GM15510 (cell line): ENCODE measurements around the gene KCNA4.

Source experiments
- POLR2A ChIP-seq: IDR thresholded peaks from 3 replicates; pipeline ENCODE4 v1.6.1; 2011; ENCODE audit warnings: borderline replicate concordance; ENCODE audit not compliant: insufficient read length; ENCODE audit errors: extremely low read depth

KCNA4 gene

DNA sequence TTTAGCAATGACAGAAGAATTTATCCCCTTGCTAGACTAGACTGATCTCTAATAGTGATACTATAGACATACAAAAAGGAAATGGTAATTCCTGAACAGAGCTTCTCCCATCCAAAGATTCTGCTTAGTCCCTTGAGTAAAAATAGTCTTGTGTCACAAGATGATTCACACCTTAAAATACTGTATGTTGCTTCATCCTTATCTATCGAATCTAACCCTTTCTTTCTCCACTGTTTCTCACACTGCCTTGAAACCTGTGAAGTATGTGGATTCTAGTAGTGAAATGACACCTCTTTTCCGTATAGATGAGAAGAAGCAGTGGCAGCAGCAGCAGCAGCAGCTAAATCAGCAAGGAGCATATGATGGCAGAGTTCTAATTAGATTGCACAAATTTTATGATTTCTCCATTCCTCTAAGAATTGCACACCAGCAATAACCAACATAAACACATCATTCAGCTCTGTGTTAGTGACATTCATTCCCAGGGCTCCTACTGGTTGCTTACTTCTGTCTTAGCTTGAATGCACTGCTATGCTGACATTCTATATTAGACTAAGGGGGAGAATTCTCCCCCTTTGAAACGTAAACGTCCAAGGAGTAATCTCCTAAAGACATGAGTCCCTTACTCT lies 14.6 kb downstream of the KCNA4 start:
- TF ChIP-seq POLR2A: no peak

DNA sequence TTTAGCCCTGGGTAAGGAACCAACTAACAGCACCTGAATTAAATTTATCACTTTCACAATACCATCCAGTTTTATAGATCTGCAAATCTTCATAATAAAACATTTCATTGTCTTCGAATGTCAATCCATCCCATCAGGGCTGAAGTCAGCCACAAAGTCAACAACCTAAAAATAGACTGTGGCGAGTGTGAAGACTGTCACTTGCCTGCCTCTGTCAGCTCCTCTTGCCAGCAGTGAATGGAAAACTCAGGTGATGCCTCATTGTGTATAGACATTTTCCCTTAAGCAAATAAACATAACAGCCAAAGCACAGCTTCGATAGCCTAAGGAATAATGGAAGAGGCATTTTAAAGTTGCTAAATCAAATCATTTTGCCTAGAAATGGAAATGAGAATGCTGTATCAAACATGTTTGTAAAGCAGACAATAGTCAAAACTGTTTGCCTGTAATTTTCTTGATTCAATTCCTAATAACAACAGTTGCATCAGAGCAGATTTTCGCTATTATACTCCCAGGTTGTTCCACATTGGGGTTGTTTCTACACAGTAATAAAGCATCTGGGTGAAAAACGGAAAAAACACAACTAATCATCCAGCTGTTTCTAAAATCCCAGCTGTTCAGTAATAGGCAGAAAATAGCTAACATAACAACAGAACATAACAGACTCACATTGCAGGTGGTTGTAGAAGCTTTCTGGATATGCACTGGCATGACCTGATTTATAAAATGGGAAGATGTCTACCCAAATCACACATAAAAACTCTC lies 15.7 kb downstream of the KCNA4 start:
- TF ChIP-seq POLR2A: no peak

DNA sequence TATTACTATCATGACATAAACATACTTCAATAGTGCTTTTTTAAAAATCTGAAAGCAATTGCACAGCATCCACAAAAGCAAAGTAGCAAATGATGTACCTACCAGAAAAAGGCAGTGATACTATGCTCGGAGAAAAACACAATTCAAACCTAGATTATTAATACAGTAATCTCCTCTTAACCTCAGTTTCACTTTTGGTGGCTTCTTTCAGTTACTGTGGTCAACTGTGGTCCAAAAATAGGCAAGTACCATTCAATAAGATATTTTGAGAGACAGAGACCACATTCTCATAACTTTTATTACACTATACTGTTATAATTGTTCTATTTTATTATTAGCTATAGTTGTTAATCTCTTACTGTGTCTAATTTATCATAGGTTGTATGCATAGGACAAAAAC lies 20.8 kb downstream of the KCNA4 start:
- TF ChIP-seq POLR2A: no peak

DNA sequence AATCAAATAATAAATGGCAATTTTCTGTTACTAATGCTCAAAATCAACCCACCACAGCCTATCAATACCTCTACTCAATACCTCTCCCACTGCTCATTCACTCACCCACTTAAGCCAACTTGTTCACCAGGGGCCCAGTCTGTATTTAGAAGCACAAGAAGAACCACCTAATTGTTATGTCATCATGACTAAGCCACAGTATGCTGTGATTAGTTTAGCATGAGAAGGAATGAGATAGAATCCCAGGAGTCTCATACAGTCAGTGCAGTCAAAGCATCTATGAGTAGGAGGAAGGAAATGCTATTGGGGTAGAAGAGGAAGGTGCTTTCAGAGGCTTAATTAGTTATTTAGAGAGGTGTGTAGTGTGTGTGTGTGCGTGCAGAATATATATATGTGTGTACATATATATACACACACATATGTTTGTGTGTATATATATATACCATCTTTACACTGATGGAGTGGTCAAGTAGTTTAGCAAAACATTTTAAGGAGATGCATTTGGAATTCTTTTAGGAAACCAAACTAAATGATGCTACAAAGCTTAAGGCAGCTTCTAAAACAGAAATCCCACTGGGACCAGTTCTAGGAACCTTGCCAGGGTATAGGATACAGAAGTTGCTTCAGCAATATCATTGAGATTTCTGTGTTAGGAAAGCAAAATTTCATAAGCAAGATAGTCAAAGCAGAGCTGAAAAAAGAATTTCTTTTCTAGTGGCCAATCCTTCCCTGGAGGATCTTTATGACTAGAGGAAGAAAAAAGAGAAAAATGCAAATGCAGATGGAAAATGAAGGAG lies 27.5 kb downstream of the KCNA4 start:
- TF ChIP-seq POLR2A: no peak

DNA sequence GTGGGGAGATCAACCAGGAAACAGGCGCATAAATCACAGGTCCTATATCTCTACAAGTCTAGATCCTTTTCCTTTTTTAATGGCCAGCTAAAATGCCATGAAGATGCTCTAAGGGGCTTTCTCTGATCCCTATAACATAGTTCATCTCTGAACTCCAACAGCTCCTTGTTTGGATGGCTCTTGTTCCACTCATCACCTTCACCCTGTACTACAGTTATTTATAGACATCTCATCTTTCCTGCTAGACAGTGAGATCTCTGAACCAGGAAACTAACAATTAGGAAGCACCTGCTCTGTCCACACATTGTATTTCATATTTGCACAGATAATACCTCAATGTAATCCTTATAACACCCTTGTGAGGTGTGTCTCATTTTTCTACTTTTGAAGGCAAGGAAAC lies 31.6 kb downstream of the KCNA4 start:
- TF ChIP-seq POLR2A: no peak

DNA sequence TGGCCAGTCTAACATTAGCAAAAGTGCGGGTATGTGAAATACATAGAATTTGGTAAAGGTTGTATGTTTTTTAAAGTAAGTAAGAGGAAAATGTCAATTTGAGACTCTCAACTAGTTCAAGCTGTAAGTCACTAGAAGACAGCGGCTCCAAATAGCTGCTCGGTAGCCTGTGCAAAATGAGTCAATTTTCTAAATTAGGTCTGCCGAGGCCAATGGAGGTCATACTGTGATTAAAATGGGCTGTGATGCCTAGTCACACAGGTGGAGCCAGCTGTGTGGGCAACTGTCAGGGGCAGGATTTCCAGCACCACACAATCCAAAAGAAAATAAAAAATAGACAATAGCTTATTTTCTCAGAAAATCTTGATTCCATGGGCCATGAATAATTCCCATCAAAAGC lies 32.3 kb downstream of the KCNA4 start:
- TF ChIP-seq POLR2A: no peak

DNA sequence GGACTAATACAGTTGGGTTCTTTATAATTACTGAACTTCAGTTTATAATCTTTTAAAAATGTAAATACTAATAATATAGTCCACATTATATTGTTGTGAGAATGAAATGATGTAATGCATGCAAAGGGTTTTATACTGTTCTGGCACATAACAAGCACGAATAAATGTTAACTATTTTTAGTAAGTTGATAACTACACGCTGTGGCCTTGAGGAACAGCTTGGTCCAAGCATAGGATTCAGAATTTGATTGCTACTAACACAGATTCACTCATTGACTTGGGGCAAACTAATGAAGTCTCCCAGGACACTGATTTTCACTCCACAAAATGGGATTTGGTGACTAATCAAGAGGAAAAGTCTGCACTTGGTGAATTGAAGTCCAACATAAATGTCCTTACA lies 38.3 kb downstream of the KCNA4 start:
- TF ChIP-seq POLR2A: no peak

DNA sequence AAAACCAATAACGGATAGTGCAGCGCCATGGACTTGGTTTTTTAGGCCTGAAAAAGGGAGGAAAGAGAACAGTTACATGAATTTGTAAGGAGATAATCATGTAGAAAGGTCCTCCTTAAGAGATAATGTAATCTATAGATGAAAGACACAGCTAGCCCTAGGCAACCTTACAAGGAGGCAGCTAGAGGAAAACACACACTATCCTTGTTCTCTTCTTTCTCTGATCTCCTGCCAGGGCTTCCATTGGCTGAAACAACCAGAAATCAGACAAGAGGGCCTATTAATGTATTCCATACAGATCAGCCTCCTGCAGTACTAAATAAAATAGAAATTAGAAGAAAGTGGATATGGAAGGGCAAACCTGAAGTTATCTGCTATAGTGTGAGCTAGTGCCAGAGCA lies 53.0 kb downstream of the KCNA4 start:
- TF ChIP-seq POLR2A: no peak

DNA sequence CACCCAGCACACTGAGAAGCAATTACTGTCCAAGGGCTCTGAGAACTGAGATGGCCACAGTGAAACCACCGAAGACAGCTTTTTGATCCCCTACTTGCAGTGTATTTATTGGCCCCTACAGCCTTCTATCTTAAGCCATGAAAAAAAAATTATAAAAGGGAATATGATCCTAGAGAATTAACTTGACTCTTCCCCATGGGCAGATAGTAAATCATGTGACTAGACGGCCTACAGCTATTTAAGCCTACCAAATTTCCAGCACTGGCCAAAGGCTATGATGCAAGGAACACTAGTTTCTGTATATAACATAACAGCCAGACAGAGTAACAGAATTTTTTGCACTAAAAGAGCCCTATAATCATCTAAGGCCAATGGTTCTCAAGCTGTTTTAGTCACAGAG lies 53.8 kb downstream of the KCNA4 start:
- no peak for TF ChIP-seq POLR2A

DNA sequence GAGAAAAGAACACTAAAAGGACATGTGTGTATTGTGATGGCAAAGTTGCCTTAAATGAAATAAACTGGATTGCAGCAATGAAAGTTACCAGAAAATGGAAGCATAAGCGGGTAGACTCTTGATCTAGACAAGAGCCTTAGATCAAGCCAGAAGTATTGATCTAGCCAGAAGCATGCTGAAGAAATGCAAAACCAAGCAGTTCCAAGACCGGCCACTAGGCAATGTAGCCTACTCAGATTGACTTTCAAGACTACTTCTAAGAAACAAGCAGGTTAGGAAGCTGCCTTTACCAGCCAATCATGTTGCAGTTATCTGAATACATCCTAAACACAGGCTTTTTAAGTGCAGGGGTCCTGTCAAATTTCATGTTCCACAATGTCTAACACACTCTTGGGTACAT lies 54.6 kb downstream of the KCNA4 start:
- TF ChIP-seq POLR2A: no peak
